Measurements from ENCODE around the gene VASP. TPM values are rescaled to one million over a fixed set of nuclear protein-coding genes. Genes with fewer than 3 reads are reported as not detected.

Gene VASP
- total RNA-seq, 6 experiments from 2014 or later: 179 to 199 (median 185) TPM

DNA sequence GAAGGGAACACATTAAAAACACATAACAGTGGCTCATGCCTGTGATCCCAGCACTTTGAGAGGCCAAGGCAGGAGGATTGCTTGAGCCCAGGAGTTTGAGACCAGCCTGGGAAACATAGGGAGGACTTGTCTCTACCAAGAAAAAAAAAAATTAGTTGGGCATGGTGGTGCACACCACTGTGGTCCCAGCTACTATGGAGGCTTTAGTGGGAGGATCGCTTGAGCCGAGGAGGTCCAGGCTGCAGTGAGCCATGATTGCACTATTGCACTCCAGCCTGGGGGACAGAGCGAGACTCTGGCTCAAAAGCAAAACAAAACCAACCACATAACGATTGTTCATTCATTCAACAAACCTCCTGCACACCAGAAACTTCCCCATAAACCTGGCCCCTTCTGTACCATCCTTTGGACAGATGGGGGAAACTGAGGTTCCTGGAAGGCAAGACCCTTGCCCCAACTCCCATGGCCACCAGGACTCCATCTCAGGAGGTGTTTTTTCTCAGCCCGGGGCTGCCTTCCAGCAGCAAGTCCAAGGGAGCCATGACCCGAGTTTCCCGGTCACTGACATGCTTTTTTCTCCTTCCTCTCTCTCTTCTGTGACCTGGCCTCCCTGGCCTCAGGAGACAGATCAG is 35.2 kb upstream of the VASP start:
- Mint-ChIP-seq H3K27me3 (ENCODE audit: insufficient read depth) (peaks cover 91% of the 10 kb centered on the region), H3K36me3 (ENCODE audit: low read depth) (peaks cover 30% of the 10 kb centered on the region), H3K27ac (peak overlapping the region; percentile 93), H3K9me3 (peaks cover 71% of the 10 kb centered on the region), H3K4me3 (peak overlapping the region; percentile 89), H3K4me1 (ENCODE audit: low read depth) (peaks cover 77% of the 10 kb centered on the region)
- no peak for DNase-seq
- TF ChIP-seq, protein P1, sequence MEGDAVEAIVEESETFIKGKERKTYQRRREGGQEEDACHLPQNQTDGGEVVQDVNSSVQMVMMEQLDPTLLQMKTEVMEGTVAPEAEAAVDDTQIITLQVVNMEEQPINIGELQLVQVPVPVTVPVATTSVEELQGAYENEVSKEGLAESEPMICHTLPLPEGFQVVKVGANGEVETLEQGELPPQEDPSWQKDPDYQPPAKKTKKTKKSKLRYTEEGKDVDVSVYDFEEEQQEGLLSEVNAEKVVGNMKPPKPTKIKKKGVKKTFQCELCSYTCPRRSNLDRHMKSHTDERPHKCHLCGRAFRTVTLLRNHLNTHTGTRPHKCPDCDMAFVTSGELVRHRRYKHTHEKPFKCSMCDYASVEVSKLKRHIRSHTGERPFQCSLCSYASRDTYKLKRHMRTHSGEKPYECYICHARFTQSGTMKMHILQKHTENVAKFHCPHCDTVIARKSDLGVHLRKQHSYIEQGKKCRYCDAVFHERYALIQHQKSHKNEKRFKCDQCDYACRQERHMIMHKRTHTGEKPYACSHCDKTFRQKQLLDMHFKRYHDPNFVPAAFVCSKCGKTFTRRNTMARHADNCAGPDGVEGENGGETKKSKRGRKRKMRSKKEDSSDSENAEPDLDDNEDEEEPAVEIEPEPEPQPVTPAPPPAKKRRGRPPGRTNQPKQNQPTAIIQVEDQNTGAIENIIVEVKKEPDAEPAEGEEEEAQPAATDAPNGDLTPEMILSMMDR (IDR thresholded peaks at IDR 0.05): no peak

DNA sequence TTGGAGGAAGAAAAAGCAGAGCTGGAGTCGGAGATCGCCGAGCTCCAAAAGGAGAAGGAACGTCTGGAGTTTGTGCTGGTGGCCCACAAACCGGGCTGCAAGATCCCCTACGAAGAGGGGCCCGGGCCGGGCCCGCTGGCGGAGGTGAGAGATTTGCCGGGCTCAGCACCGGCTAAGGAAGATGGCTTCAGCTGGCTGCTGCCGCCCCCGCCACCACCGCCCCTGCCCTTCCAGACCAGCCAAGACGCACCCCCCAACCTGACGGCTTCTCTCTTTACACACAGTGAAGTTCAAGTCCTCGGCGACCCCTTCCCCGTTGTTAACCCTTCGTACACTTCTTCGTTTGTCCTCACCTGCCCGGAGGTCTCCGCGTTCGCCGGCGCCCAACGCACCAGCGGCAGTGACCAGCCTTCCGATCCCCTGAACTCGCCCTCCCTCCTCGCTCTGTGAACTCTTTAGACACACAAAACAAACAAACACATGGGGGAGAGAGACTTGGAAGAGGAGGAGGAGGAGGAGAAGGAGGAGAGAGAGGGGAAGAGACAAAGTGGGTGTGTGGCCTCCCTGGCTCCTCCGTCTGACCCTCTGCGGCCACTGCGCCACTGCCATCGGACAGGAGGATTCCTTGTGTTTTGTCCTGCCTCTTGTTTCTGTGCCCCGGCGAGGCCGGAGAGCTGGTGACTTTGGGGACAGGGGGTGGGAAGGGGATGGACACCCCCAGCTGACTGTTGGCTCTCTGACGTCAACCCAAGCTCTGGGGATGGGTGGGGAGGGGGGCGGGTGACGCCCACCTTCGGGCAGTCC is 34.5 kb upstream of the VASP start:
- TF ChIP-seq, protein P1 (IDR thresholded peaks at IDR 0.05): no peak
- peak overlapping the region; percentile 93 for H3K27ac Mint-ChIP-seq
- peaks cover 96% of the 10 kb centered on the region for H3K27me3 Mint-ChIP-seq (ENCODE audit: insufficient read depth)
- peaks cover 30% of the 10 kb centered on the region for H3K36me3 Mint-ChIP-seq (ENCODE audit: low read depth)
- peaks cover 82% of the 10 kb centered on the region for H3K4me1 Mint-ChIP-seq (ENCODE audit: low read depth)
- DNase-seq: no peak
- peak overlapping the region; percentile 89 for H3K4me3 Mint-ChIP-seq
- H3K9me3 Mint-ChIP-seq: peaks cover 75% of the 10 kb centered on the region

- H3K4me1 Mint-ChIP-seq (ENCODE audit: low read depth): peaks cover 87% of the 10 kb centered on the region
Observed at GRCh38 chr19:45473367-45473681, 34.0 kb upstream of the VASP start.

DNA sequence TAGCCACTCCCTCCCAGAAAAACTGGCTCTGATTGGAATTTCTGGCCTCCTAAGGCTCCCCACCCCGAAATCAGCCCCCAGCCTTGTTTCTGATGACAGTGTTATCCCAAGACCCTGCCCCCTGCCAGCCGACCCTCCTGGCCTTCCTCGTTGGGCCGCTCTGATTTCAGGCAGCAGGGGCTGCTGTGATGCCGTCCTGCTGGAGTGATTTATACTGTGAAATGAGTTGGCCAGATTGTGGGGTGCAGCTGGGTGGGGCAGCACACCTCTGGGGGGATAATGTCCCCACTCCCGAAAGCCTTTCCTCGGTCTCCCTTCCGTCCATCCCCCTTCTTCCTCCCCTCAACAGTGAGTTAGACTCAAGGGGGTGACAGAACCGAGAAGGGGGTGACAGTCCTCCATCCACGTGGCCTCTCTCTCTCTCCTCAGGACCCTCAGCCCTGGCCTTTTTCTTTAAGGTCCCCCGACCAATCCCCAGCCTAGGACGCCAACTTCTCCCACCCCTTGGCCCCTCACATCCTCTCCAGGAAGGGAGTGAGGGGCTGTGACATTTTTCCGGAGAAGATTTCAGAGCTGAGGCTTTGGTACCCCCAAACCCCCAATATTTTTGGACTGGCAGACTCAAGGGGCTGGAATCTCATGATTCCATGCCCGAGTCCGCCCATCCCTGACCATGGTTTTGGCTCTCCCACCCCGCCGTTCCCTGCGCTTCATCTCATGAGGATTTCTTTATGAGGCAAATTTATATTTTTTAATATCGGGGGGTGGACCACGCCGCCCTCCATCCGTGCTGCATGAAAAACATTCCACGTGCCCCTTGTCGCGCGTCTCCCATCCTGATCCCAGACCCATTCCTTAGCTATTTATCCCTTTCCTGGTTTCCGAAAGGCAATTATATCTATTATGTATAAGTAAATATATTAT is 33.3 kb upstream of the VASP start:
- no peak for DNase-seq
- Mint-ChIP-seq H3K27me3 (ENCODE audit: insufficient read depth) (peaks cover 99% of the 10 kb centered on the region), H3K4me3 (peak overlapping the region; percentile 89), H3K27ac (peak overlapping the region; percentile 93), H3K36me3 (ENCODE audit: low read depth) (peaks cover 30% of the 10 kb centered on the region), H3K4me1 (ENCODE audit: low read depth) (peaks cover 90% of the 10 kb centered on the region), H3K9me3 (peaks cover 79% of the 10 kb centered on the region)
- TF ChIP-seq, protein P1 (IDR thresholded peaks at IDR 0.05): no peak

More at GRCh38 chr19:45473367-45473681, 34.0 kb upstream of the VASP start:
- TF ChIP-seq, protein P1 (IDR thresholded peaks at IDR 0.05): no peak
- H3K36me3 Mint-ChIP-seq (ENCODE audit: low read depth): peaks cover 30% of the 10 kb centered on the region
- peaks cover 96% of the 10 kb centered on the region for H3K27me3 Mint-ChIP-seq (ENCODE audit: insufficient read depth)
- DNase-seq: no peak
- peak overlapping the region; percentile 89 for H3K4me3 Mint-ChIP-seq
- peak overlapping the region; percentile 93 for H3K27ac Mint-ChIP-seq
- peaks cover 76% of the 10 kb centered on the region for H3K9me3 Mint-ChIP-seq
